Stimulated activated naive CD4-positive, alpha-beta T cell (primary cell): ENCODE results near the gene CAMTA1.

Experiments used
- DNase-seq, 6 experiments: peaks; one replicate each; lab custom pipeline; 2025; lab: John Stamatoyannopoulos, UW

Gene CAMTA1

DNA sequence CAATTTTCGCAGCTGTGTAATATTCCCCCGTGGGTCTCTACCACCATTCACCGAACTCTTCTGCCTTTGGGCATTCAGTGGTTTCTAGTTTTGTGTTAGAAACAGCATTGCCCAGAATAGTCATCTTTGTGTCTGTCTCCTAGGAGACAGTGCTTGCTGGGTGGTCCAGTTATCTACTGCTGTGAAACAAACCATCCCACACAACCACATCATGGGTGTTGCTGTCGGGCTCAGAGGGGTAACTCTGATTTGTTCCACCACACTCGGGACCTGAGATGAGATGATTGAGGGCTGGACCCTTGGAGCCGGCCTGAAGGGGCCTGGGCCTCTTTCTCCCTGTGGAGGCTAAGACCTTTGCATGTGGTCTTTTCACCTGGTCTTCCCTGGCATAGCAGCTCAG is 558.6 kb downstream of the CAMTA1 start:
- DNase-seq = no peak

DNA sequence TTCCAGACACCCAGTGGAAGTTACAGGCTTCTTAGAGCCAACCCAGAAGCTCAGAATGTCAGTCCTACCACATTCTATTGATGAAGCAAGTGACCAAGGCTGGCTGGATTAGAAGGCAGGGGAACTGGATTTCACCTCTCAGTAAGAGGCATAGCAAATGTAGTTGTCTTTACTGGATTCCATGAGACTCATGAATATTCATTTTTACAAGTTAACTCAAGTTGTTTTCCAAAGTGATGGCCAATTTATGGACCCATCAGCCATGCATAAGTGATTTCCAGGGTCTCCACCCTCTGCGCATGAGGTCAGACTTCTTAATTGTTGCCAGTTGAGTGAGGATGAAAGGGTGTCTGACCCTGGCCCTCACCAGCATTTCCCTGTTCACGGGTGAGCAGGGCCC is 559.0 kb downstream of the CAMTA1 start:
- DNase-seq = no peak

DNA sequence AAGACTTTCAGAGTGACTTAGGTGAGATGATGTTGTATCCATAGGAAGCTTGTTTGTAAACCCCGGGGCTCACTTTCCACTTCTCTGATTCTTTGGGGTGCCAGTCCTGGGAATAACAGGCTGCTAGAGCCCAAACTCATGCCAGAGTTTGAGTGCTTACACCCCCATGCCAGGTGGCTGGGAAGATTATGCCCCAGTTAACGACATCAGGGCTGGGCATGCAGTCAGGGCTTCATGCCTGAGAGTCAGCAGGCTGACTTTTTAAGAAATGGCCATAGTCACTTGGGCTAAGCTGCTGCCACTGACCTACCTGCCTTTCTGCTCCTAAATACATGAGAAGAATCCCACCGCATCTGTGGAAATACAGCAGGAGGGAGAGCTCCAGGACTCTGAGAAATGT is 560.3 kb downstream of the CAMTA1 start:
- DNase-seq = no peak

DNA sequence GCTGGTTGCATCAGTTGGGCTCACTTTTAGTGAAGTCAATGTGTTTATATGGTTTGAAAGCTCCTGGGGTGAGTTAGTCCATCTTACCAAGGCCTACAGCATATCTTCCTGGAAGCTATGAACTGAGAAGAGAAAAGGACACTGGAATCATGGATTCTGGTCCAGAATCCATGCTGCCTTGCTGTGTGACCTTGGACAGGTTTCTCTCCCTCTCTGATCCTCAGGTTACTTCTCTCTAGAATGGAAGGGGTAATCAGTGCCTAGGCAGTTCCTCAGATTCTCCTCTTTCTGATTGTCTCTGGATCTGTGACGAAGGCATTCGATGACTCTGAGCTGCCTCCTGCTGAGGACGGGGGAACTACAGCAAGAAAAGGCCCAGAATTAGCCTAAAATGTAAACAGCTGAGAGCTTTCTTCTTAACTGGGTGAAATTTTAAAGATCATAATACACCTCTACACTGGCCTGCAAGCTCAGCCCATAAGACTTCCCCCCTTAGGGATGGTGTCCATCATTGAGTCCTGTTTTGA is 560.9 kb downstream of the CAMTA1 start:
- DNase-seq = no peak

DNA sequence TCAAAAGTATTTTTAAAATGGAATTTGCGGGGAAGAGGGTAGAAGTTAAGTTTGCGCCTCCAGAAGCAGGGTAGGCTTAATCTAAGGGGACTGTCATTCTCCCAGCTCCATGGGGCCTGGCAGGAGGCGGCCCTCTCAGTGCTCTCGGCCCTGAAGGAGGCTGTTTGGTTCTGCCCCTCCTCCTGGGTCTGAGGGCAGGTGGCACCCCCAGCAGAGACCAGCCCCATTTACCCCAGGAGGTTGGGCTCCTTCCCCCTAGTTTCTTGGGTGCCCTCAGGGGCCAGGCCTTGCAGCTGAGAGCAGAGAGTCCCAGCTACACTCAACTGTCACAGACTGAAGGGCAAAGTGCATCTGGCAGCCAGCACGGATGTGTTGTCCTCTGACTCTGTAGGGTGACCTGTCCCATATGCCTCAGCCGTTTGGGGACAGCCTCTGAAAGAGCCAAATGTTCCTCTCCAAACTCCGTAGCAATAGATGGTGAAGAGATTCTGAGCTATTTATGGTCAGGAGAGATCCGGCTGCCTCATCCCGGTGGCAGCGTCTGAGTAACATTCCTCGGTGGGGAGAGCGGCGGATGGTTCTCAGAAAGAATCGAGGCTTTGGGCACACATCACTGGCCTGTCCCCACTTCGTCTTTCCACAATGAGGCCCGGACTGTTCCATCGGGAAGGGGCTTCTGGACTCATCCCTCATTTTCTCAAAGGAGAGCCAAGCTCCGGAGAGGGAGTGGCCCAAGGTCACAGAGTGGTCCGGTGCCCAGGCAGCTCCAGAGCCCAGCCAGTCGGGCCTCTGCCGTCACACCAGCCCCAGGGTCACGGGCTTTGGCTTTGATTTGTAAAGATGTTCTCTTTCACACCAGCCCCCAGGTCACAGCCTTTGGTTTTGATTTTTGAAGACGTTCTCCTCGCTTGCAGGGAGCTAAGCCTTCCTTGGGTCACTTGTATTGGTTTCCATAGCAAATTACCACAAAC is 561.6 kb downstream of the CAMTA1 start:
- no peak for DNase-seq

DNA sequence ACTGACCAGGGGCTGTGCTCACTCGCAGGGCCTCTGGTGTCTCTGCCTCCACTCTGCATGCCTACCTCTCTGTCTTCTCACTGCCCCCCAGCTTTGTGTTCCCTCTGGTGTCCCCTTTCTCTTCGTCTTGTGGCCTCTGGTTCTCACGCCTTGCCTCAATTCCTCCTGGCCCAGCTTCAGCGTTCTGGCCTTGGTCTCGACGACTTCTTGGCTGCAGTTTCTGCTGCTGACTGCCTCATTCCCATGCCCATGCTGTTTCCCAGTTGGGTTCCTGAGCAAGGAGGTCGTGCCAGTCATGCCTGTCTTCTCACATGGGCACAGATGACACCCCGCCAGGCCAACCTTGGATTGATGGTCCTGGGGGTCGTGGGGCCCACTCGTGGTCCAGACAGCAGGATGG is 562.8 kb downstream of the CAMTA1 start:
- DNase-seq = no peak

DNA sequence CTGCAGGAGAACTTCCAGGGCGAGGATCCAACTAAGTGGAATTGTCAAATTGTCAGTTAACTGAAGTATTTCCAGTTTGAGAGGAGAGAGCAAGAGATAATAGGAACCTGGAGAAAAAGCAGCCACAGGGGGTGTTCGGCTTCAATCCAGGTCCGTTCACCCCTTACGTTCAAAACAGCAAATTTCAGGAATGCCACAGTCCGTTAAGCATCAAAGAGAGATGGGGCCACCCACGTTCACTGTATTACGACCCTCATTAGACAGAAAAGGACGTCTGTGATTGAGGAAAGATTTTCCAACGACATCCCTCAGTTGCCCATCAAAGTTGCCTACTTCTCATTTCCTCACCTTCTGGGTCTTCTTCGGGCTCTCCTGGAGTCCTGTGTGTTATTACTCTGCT is 563.3 kb downstream of the CAMTA1 start:
- no peak for DNase-seq

DNA sequence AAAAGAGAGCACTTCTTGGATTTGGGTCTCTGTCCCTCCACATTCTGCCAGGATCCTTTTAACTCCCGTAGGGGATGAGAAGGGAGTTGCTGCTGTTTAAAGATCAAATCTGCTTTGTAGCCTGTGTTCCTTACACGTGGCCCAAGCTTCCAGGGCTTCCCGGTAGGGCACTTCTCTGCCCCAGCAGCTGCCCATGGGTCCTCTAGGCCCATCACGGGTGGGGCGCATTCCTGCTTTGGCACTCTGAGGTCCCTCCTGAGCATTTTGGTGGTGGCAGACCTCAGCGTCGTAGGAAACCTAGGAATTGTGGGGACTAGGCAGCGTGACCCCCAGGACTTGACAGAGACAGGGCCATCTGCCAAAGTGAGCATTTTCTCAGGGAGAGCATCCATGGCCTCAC is 565.5 kb downstream of the CAMTA1 start:
- DNase-seq = no peak

DNA sequence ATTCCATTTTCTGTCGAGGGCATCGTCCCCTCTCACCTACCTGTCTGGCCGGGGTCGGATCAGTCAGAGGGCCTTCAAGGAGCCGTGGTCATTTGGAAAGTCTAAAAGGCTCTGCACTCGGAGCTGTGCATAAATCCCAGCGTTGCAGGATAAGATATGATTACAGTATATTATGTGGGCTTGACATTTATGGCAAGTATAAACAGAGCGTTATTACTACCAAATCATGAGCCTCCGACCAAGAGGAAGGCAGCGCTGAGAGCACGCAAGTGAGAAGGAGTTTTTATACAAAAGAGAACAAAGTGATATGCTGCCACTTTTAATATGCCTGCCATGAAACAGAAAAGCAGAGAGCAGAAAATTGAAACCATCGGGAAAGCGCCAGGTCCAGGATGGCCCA is 566.4 kb downstream of the CAMTA1 start:
- DNase-seq = no peak

DNA sequence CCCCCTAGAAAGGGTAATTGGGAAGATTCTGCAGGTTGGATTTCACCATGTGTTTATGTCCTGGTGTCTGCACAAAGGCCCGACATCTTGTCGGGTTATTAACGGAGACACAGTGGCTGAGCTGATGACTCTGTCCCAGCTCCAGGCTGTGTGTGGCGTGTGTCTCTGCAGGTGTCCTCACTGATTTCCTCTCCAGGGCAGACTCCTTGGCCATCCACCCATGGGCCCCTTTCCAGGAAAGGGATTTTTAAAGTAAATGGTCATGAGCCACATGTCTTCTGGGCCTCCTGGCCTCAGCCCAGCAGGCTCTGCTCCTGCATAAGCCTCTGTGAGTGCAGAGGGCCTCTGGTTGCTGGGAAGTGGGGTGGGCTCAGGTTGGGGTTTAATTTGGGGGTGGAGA is 567.1 kb downstream of the CAMTA1 start:
- DNase-seq = no peak

DNA sequence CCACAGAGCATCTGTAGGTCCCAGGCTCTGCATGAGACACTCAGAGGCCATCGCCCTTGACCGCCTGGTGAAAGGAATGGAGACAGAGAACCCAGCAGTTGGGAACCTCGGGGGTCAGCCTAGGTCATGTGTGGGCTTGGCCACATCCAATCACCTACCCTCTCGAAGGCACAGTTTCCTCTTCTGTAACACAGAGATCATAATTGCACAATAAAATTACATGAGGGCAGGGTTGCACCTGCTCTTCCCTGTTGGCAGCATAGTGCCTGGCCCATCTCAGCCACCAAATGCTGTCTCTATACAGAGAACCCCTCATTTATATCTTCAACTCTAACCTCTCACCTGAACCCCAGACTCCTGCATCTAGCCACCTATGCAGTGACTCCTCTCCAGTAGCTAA is 567.7 kb downstream of the CAMTA1 start:
- no peak for DNase-seq

DNA sequence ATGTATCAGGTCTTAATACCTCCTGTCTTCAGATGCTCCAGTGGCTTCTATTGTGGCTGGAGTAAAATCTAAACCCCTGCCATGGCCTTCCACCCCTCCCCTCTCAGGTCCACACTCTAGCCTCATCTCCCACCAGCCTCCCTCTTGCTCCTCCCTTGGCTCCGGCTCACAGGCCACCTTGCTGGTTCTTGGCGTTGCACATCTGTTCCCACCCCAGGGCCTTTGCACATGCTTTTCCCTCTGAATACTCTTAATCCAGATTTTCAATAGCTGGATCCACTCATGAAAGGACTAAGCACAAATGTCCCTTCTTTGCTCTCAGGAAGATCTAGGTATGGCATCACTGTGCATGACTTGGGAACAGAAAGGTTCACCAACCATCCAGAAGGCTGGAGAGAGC is 570.4 kb downstream of the CAMTA1 start:
- DNase-seq = no peak

DNA sequence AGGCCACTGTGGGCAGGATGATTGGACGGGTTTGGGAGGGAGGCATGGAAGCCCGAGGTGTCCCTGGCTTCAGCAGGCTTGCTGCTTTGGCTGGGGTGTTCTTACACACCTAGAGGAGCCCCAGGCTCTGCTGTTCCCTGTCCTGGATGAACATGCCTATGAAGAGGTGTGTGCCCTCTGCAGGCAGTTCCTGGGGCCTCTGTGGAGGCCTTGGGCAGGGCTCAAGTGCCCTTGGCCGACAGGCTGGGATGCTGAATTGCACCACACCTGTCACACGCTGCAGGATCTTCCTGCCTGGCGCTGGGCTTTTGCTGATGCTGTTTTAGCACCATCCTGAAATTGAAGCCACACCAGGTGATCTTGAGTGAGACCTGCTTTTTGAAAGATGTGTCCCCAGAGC is 570.8 kb downstream of the CAMTA1 start:
- DNase-seq = no peak

DNA sequence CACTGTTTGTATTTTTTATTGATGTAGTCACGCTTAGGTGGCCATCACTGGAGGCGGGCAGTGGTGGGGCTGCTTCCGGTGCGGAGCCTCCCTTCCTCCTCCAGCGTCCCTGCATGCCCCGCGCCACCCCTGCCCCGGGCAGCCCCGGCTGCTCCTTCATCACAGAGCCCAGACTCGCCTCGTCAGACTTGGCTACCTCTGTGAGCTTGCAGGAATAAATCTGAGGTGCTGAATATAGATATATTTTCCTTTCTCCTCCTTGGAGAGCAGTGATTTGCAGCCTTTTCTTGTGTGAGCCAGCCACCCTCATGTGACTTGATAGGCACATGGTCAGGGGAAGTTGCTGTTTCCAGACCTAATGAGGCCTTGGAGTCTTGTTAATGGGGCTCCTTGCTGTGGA is 573.2 kb downstream of the CAMTA1 start:
- DNase-seq = no peak

DNA sequence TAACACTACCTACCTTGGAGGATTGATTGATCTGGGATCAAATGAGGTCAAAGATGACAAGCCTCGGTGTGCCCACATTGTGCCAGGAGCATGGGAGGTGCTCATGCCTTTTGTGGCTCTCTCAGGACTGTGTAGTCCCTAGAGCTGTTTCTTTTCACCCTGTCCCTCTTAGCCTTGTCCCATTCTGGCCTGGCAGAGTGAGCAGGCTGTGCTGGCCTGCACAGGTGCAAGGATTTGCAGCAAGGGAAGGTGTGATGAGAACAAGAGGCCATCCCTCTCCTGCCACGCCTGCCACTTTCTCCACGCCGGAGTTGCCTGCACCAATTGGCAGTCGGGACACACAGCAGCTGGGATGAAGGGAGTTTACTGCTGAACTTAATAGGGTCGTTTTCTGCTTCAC is 575.3 kb downstream of the CAMTA1 start:
- DNase-seq = no peak

DNA sequence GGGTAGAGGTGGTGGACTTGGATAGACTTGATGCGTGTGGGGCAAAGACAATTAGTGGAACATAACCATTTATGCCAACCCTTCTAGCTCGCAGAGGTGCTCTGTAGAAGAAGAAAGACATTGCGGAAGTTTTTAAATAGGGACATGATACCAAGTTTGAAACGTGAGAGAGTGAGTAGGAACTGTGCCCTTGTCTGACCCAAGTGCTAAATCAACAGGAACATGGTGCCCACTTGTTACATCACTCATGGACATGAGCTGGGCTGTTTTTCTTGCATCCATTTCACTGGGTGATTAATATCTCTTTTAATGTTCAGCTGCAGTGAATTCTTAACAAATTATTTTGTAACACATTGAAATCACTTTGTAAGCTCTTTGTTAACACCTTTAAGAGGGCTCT is 577.7 kb downstream of the CAMTA1 start:
- DNase-seq = no peak

DNA sequence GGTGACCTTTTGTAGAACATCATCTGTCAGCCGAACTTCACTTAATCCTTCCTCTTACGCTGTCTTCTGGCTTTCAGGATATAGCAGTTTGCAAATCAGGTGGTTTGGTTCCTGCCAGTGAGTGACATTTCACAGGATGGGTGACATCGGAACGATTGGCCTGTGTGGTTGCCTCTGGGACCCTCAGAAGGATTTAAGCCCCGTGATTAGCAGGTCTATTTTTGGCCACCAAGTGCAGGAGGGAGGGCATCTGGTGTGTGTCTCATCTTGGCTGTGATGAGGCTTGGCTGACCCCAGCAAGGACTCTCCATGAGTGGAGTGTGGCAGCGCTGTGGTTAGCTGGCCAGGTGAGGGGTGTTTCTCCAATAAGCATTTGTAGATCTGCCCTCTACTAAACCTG is 578.2 kb downstream of the CAMTA1 start:
- no peak for DNase-seq

DNA sequence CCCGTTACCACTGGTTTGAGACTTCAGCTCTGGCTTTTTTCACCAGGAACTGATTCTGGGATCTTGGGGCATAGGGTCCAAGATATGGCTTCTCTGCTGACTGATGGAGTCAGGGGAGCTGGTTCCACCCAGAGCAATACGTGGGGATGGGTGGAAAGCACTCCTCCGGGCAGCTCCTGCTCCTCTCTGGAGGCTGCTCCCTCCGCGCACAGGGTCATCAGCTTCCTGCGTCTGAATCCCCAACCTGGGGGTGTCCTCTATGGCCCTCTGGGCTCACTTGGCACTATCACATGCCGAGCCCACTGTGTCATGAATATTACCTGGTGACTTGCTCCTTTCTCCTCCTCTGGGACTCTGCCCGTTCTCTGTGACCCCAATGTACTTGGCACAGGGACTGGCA is 580.5 kb downstream of the CAMTA1 start:
- no peak for DNase-seq

DNA sequence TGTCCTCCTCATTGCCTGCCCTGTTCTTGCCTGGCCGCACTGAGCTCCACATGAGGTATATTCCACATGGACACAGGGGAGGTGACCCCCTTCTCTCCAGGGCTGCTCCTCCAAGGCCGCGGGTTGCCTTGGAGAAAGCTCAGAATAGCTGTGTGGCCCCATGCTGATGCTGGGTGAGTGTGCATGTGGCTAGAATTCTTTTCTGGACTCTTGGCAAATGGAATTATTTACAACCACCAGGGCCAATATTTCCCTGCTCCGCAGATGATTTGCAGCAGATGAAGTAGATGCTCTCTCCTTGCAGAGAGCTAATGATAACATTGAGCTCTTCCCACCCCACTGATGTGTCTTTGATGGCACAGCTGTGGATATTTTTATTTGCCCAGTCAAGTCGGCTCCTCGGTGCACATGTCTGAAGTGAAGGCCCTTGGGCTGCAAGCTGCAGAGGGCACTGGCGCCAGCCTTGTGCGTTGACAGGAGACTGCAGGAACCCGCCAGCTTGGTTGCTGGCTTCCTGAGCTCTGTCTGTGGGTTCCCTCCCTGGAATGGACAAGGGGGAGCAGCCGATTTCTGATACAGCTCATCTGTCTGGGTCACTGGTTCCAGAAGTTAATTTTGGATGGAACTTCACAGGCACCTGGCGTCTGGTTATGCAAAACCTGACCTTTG is 581.2 kb downstream of the CAMTA1 start:
- DNase-seq = no peak

DNA sequence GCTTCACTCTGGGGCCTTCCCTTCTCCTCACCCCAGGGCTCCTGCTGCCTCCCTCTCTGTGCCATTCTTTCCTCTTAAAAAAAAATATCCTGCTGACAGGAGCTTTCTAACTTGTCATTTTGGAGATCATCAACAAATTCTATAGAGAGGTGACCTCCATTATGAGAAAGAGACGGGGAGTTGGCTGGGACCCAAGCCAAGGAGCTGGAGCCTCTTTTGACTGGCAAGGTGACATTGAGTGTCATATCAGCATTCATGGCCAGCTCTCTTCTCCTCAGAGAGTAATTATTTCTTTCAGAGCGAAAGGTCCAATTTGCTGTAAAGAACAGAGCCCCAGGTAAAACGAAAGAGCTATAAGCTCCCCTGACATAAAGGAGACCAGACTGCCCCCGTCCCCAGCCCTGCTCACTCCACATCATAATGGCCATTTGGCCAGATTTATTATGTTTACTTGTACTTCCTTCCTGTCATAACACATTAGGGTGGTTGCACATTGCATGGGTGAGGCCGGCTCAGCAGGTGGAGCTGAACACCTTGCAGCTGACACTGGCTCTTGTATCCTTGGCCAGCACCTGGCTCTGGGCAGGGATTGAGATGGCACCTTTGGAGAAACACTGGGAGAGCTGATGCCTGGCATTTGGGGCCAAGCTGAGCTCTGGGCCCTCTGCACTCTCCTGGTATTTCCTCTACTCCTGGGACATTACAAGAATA is 581.9 kb downstream of the CAMTA1 start:
- DNase-seq = no peak

DNA sequence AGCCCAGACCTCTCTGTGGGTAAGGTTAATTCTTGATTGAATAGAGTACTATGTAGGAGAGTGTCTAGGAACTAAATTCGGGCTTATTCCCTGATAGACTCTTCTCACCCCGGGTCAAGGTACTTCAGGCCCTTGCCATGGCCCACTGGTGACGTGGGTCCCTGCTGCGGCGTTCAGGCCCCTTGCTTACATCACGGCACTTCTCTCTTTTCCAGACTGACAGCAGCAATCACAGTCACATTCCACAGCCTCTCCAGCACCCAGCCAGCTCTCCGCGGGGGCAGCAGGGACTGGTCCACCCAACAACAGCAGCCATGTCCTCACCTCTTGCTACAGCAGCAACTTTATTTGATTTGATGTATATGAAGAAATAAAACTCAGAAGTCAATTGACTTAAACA is 584.6 kb downstream of the CAMTA1 start:
- no peak for DNase-seq

DNA sequence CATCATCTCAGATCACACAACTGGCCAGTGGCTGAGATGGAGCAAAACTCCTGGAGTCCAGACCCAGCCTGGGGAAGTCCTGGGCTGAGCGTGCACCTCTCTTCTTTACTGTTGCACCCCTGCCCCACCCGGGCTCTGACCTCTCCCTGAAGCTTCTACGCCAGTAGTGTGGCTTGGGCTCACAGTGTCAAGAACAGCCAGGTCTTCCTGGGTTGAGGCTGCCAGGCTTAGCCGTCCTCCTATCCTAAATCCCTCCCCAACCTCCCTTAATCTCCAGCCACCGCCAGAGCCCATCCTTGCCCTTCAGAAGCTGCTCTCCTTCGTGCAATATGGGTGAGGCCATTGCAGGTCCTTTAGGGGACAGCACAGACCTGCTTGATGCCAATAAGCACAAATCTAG is 586.7 kb downstream of the CAMTA1 start:
- DNase-seq = no peak
